H9 (cell line): ENCODE measurements around the gene CCL21. TPM values are rescaled to one million over a fixed set of nuclear protein-coding genes. Genes with fewer than 3 reads are reported as not detected.

Experiments
- DNase-seq: peaks from one replicate; pipeline ENCODE4 v3.0.0-alpha.2; 2017
- H2AFZ ChIP-seq: one replicate; pipeline ENCODE4 v1.6.1; 2013; ENCODE audit warnings: mild to moderate bottlenecking, low read length, control low read depth, moderate library complexity
- H2AK5ac ChIP-seq: 2 replicates; pipeline ENCODE4 v1.6.1; 2013; ENCODE audit warnings: low read length, control low read depth, mixed read lengths; ENCODE audit not compliant: insufficient read length
- H2BK120ac ChIP-seq: one replicate; pipeline ENCODE4 v1.6.1; 2013; ENCODE audit warnings: low read depth, mild to moderate bottlenecking, low read length, control low read depth, inconsistent platforms; ENCODE audit not compliant: poor library complexity, severe bottlenecking
- H2BK12ac ChIP-seq: 2 replicates; pipeline ENCODE4 v1.6.1; 2013; ENCODE audit warnings: low read length, control low read depth, mixed read lengths, low read depth; ENCODE audit not compliant: insufficient read length
- H2BK15ac ChIP-seq: 2 replicates; pipeline ENCODE4 v1.6.1; 2013; ENCODE audit warnings: low read depth, low read length, control low read depth
- H2BK20ac ChIP-seq: one replicate; pipeline ENCODE4 v1.6.1; 2013; ENCODE audit warnings: low read depth, mild to moderate bottlenecking, low read length, control low read depth, inconsistent platforms; ENCODE audit not compliant: poor library complexity, severe bottlenecking
- H2BK5ac ChIP-seq: 2 replicates; pipeline ENCODE4 v1.6.1; 2013; ENCODE audit warnings: low read length, control low read depth, mixed read lengths; ENCODE audit not compliant: insufficient read length
- H3K14ac ChIP-seq: 2 replicates; pipeline ENCODE4 v1.6.1; 2013; ENCODE audit warnings: low read length, control low read depth; ENCODE audit not compliant: insufficient read depth
- H3K18ac ChIP-seq: 2 replicates; pipeline ENCODE4 v1.6.1; 2013; ENCODE audit warnings: low read depth, mild to moderate bottlenecking, mixed read lengths, low read length, control low read depth; ENCODE audit not compliant: insufficient read length
- H3K23ac ChIP-seq: 2 replicates; pipeline ENCODE4 v1.6.1; 2013; ENCODE audit warnings: low read length, control low read depth, mixed read lengths, low read depth; ENCODE audit not compliant: insufficient read length
- H3K23me2 ChIP-seq: 2 replicates; pipeline ENCODE4 v1.6.1; 2013; ENCODE audit warnings: low read depth, mild to moderate bottlenecking, mixed read lengths, low read length, control low read depth; ENCODE audit not compliant: insufficient read length, poor library complexity, severe bottlenecking
- H3K27ac ChIP-seq: 2 replicates; pipeline ENCODE4 v1.5.1; 2013; ENCODE audit warnings: low read length, control low read depth, mixed read lengths, low read depth; ENCODE audit not compliant: insufficient read length
- H3K27me3 ChIP-seq: 2 replicates; pipeline ENCODE4 v1.6.1; 2013; ENCODE audit warnings: low read length, control low read depth, inconsistent platforms; ENCODE audit not compliant: insufficient read depth
- H3K4ac ChIP-seq: 2 replicates; pipeline ENCODE4 v1.6.1; 2013; ENCODE audit warnings: low read depth, mild to moderate bottlenecking, control low read depth, inconsistent platforms, low read length, moderate library complexity
- H3K4me1 ChIP-seq: 2 replicates; pipeline ENCODE4 v1.6.1; 2013; ENCODE audit warnings: low read length, control low read depth, inconsistent platforms; ENCODE audit not compliant: insufficient read depth
- H3K4me2 ChIP-seq: 2 replicates; pipeline ENCODE4 v1.6.1; 2013; ENCODE audit warnings: low read length, control low read depth, mixed read lengths; ENCODE audit not compliant: insufficient read length, insufficient read depth
- H3K56ac ChIP-seq: 2 replicates; pipeline ENCODE4 v1.6.1; 2013; ENCODE audit warnings: low read depth, mild to moderate bottlenecking, mixed read lengths, low read length, control low read depth; ENCODE audit not compliant: insufficient read length
- H3K79me1 ChIP-seq: 2 replicates; pipeline ENCODE4 v1.6.1; 2013; ENCODE audit warnings: low read depth, mild to moderate bottlenecking, moderate library complexity, low read length, control low read depth, inconsistent platforms; ENCODE audit not compliant: insufficient read depth, poor library complexity, severe bottlenecking
- H3K79me2 ChIP-seq: 2 replicates; pipeline ENCODE4 v1.6.1; 2013; ENCODE audit warnings: low read length, control low read depth, inconsistent platforms; ENCODE audit not compliant: insufficient read depth
- H3K9ac ChIP-seq: 2 replicates; pipeline ENCODE4 v1.6.1; 2013; ENCODE audit warnings: low read length, control low read depth, mixed read lengths; ENCODE audit not compliant: insufficient read length; ENCODE audit errors: extremely low read depth
- H3K9me3 ChIP-seq: one replicate; pipeline ENCODE4 v1.6.1; 2013; ENCODE audit warnings: low read depth, low read length, inconsistent platforms; ENCODE audit not compliant: control insufficient read depth
- H3T11ph ChIP-seq: one replicate; pipeline ENCODE4 v1.6.1; 2013; ENCODE audit warnings: mild to moderate bottlenecking, low read length, control low read depth, inconsistent platforms
- H4K20me1 ChIP-seq: one replicate; pipeline ENCODE4 v1.6.1; 2013; ENCODE audit not compliant: control insufficient read depth, insufficient read length, insufficient read depth
- H4K5ac ChIP-seq: 2 replicates; pipeline ENCODE4 v1.6.1; 2013; ENCODE audit warnings: low read depth, mild to moderate bottlenecking, mixed read lengths, low read length, control low read depth; ENCODE audit not compliant: insufficient read length
- H4K8ac ChIP-seq: replicated peaks from 2 replicates; pipeline ENCODE4 v1.6.1; 2013; ENCODE audit warnings: low read length, control low read depth, mixed read lengths, low read depth; ENCODE audit not compliant: insufficient read length
- H4K91ac ChIP-seq: 2 replicates; pipeline ENCODE4 v1.6.1; 2013; ENCODE audit warnings: low read depth, mild to moderate bottlenecking, moderate library complexity, mixed read lengths, low read length, control low read depth; ENCODE audit not compliant: insufficient read length
- H3K27ac Mint-ChIP-seq, 3 experiments: 2 replicates in 2 of 3; 3 replicates in 1 of 3; pipeline ENCODE4 v1.8.0; 2020 to 2021; ENCODE audit warnings: mixed read lengths in 3 of 3, mild to moderate bottlenecking in 1 of 3, moderate library complexity in 1 of 3
- H3K27me3 Mint-ChIP-seq: 2 replicates; pipeline ENCODE4 v1.8.0; 2021; ENCODE audit warnings: low read depth, mild to moderate bottlenecking, moderate library complexity, mixed read lengths
- H3K36me3 Mint-ChIP-seq, 3 experiments: 2 replicates in 2 of 3; 3 replicates in 1 of 3; pipeline ENCODE4 v1.8.0; 2020 to 2021; ENCODE audit warnings: low read depth in 3 of 3, mixed read lengths in 3 of 3; ENCODE audit not compliant: insufficient read depth in 1 of 3
- H3K4me1 Mint-ChIP-seq, 2 experiments: 2 replicates each; pipeline ENCODE4 v1.8.0; 2020; ENCODE audit warnings: mixed read lengths in 2 of 2
- H3K4me3 Mint-ChIP-seq, 2 experiments: 2 replicates in 1 of 2; 3 replicates in 1 of 2; pipeline ENCODE4 v1.8.0; 2020 to 2021; ENCODE audit warnings: mild to moderate bottlenecking in 2 of 2, mixed read lengths in 2 of 2, moderate library complexity in 1 of 2
- H3K9me3 Mint-ChIP-seq, 2 experiments: 2 replicates in 1 of 2; 3 replicates in 1 of 2; pipeline ENCODE4 v1.8.0; 2020; ENCODE audit warnings: mild to moderate bottlenecking in 2 of 2, mixed read lengths in 2 of 2, moderate library complexity in 1 of 2
- WGBS: extraction: QIAGEN DNeasy Blood & Tissue Kit; methylation state at CpG from one replicate; pipeline ENCODE4 v1.1.7; 2013; ENCODE audit warnings: missing lambda C conversion rate, low lambda C conversion rate, mixed read lengths; ENCODE audit not compliant: insufficient read length; ENCODE audit errors: extremely low coverage; 5-methylcytosine and 5-hydroxymethylcytosine counted together
- total RNA-seq: library from RNA; stranded (reverse); gene quantifications from 2 replicates; pipeline ENCODE4 v1.2.1, GENCODE V29; 2021
- TF ChIP-seq, protein P1 (sequence below): fragments of 200-600 bp; sonication (generic); conservative IDR thresholded peaks from 3 replicates; pipeline ENCODE4 v1.8.0; 2021; ENCODE audit warnings: antibody characterized with exemption, mild to moderate bottlenecking

The CCL21 gene
- total RNA-seq, 1 experiment from 2014 or later, result not detected

DNA sequence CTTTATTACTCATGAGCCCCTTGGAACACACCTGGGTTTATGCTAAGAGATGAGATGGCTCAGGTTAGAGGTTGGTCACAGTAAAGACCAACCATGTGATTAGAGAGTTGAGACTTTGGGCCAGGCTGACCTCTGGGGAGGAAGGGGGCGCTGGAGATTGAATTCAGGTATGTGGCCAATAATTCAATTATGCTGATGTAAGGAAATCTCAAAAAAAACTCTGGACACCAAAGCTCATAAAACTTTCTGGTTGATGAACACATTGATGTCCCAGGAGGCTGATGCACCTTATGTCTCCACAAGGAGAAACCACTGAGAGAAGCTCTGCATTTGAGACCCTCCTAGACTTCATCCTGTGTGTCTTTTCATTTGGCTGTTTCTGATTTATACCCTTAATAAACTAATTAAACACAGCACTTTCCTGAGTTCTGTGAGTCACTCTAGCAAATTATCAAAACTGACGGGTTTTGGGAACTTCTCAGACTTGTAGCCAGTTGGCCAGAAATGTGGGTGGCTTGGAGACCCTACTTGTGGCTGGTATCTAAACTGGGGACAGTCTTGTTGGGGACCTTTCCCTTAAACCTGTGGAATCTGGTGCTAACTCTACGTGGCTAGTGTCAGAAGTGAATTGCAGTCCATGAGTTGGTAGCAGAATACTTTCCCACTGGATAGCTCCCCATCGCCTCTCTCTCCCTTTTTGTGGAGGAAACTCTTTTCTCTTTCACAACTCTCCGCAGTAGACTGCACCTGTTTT is 40.0 kb downstream of the CCL21 start:
- Mint-ChIP-seq H3K4me3 (no peak overlapping the region), H3K4me1 (peaks cover 5% of the 10 kb centered on the region in 2 experiments), H3K36me3 (peaks cover 24 to 27% (median 24%) of the 10 kb centered on the region in 3 experiments), H3K9me3 (peaks cover 10 to 13% of the 10 kb centered on the region in 2 experiments), H3K27ac (no peak overlapping the region), H3K27me3 (peaks cover 10% of the 10 kb centered on the region)
- no peaks in the 10 kb centered on the region for H3K27me3 ChIP-seq
- H3K79me1 ChIP-seq, result no peaks in the 10 kb centered on the region
- H4K20me1 ChIP-seq, result no peaks in the 10 kb centered on the region
- H2BK12ac ChIP-seq, result no peak overlapping the region
- no peak overlapping the region for H3K14ac ChIP-seq
- H3K9me3 ChIP-seq, result no peaks in the 10 kb centered on the region
- H3K23ac ChIP-seq, result no peak overlapping the region
- H2AFZ ChIP-seq, result no peak overlapping the region
- H3K79me2 ChIP-seq, result no peaks in the 10 kb centered on the region
- H3K4ac ChIP-seq, result no peak overlapping the region
- no peaks in the 10 kb centered on the region for H3K4me1 ChIP-seq
- no peak overlapping the region for H3K4me2 ChIP-seq
- no peak overlapping the region for H3K18ac ChIP-seq
- H3K56ac ChIP-seq, result no peak overlapping the region
- no peak overlapping the region for H2BK120ac ChIP-seq
- no CpG with 5 or more reads among the region's 5 CpGs for WGBS
- no peak overlapping the region for H3K27ac ChIP-seq
- H2BK20ac ChIP-seq, result no peak overlapping the region
- no peak overlapping the region for H4K91ac ChIP-seq
- no peak overlapping the region for H2BK5ac ChIP-seq
- no peak overlapping the region for H3T11ph ChIP-seq
- no peak overlapping the region for H4K8ac ChIP-seq
- H3K23me2 ChIP-seq, result peaks cover 7% of the 10 kb centered on the region
- H2BK15ac ChIP-seq, result no peak overlapping the region
- DNase-seq, result no peak
- TF ChIP-seq, protein P1, sequence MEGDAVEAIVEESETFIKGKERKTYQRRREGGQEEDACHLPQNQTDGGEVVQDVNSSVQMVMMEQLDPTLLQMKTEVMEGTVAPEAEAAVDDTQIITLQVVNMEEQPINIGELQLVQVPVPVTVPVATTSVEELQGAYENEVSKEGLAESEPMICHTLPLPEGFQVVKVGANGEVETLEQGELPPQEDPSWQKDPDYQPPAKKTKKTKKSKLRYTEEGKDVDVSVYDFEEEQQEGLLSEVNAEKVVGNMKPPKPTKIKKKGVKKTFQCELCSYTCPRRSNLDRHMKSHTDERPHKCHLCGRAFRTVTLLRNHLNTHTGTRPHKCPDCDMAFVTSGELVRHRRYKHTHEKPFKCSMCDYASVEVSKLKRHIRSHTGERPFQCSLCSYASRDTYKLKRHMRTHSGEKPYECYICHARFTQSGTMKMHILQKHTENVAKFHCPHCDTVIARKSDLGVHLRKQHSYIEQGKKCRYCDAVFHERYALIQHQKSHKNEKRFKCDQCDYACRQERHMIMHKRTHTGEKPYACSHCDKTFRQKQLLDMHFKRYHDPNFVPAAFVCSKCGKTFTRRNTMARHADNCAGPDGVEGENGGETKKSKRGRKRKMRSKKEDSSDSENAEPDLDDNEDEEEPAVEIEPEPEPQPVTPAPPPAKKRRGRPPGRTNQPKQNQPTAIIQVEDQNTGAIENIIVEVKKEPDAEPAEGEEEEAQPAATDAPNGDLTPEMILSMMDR, result no peak
- H4K5ac ChIP-seq, result no peak overlapping the region
- no peak overlapping the region for H3K9ac ChIP-seq
- H2AK5ac ChIP-seq, result no peak overlapping the region
